HEK293T (cell line): Measurements from ENCODE around the gene PRSS38.

ENCODE experiments used
- BHLHE40 ChIP-seq: fragments of 450-650 bp; IDR thresholded peaks from 2 replicates; pipeline ENCODE4 v1.6.1; 2016; ENCODE audit warnings: mild to moderate bottlenecking, moderate library complexity, borderline replicate concordance
- ELF4 ChIP-seq: fragments of 450-650 bp; IDR thresholded peaks from 2 replicates; pipeline ENCODE4 v1.6.1; 2017; ENCODE audit warnings: antibody characterized with exemption
- FOXA1 ChIP-seq: fragments of 450-650 bp; IDR thresholded peaks from 2 replicates; pipeline ENCODE4 v1.6.1; 2016; ENCODE audit warnings: mild to moderate bottlenecking
- FOXM1 ChIP-seq: fragments of 450-650 bp; IDR thresholded peaks from 2 replicates; pipeline ENCODE4 v1.6.1; 2017; ENCODE audit warnings: mild to moderate bottlenecking, borderline replicate concordance
- HDGF ChIP-seq: fragments of 450-650 bp; IDR thresholded peaks from 2 replicates; pipeline ENCODE4 v1.6.1; 2017; ENCODE audit warnings: antibody characterized with exemption, borderline replicate concordance
- L3MBTL2 ChIP-seq: fragments of 450-650 bp; conservative IDR thresholded peaks from 2 replicates; pipeline ENCODE4 v1.6.1; 2016; ENCODE audit warnings: mild to moderate bottlenecking
- LEF1 ChIP-seq: fragments of 450-650 bp; IDR thresholded peaks from 2 replicates; pipeline ENCODE4 v1.6.1; 2017; ENCODE audit warnings: mild to moderate bottlenecking, borderline replicate concordance
- NFRKB ChIP-seq: fragments of 450-650 bp; IDR thresholded peaks from 2 replicates; pipeline ENCODE4 v1.6.1; 2016; ENCODE audit warnings: mild to moderate bottlenecking, moderate library complexity
- PKNOX1 ChIP-seq: fragments of 450-650 bp; IDR thresholded peaks from 2 replicates; pipeline ENCODE4 v1.6.1; 2016
- SP1 ChIP-seq: fragments of 450-650 bp; IDR thresholded peaks from 2 replicates; pipeline ENCODE4 v1.6.1; 2017
- TARDBP ChIP-seq: fragments of 450-650 bp; IDR thresholded peaks from 2 replicates; pipeline ENCODE4 v1.6.1; 2016
- ZNF384 ChIP-seq: fragments of 450-650 bp; IDR thresholded peaks from 2 replicates; pipeline ENCODE4 v1.6.1; 2016

GRCh38 chr1:227788271-227789083, 27.0 kb upstream of the PRSS38 start:
- TF ChIP-seq SP1, result peak; percentile 95
- no peak for TF ChIP-seq LEF1
- TF ChIP-seq FOXA1, result no peak
- TF ChIP-seq NFRKB, result no peak
- TF ChIP-seq BHLHE40, result no peak
- no peak for TF ChIP-seq L3MBTL2
- no peak for TF ChIP-seq TARDBP
- TF ChIP-seq PKNOX1, result no peak
- no peak for TF ChIP-seq FOXM1
- TF ChIP-seq HDGF, result no peak
- TF ChIP-seq ELF4, result no peak
- TF ChIP-seq ZNF384, result no peak
